ENCODE results near the gene CNBD2.
"Not testable (repeated sequence)": the region's sequence is repeated elsewhere in the genome, so short reads cannot be mapped to it uniquely, and the experiment has no call there.

DNA sequence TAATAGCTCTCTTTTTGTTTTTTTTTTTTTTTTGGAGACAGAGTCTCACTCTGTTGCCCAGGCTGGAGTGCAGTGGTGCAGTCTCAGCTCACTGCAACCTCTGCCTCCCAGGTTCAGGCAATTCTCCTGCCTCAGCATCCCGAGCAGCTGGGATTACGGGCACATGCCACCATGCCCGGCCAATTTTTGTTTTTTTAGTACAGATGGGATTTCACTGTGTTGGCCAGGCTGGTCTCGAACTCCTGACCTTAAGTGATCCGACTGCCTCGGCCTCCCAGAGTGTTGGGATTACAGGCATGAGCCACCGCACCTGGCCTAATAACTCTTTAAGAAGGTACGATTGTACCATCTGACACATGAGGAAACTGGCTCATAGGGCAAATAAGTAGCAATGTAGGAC lies 28.1 kb downstream of the CNBD2 start:
- TF ChIP-seq, protein P1, sequence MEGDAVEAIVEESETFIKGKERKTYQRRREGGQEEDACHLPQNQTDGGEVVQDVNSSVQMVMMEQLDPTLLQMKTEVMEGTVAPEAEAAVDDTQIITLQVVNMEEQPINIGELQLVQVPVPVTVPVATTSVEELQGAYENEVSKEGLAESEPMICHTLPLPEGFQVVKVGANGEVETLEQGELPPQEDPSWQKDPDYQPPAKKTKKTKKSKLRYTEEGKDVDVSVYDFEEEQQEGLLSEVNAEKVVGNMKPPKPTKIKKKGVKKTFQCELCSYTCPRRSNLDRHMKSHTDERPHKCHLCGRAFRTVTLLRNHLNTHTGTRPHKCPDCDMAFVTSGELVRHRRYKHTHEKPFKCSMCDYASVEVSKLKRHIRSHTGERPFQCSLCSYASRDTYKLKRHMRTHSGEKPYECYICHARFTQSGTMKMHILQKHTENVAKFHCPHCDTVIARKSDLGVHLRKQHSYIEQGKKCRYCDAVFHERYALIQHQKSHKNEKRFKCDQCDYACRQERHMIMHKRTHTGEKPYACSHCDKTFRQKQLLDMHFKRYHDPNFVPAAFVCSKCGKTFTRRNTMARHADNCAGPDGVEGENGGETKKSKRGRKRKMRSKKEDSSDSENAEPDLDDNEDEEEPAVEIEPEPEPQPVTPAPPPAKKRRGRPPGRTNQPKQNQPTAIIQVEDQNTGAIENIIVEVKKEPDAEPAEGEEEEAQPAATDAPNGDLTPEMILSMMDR (IDR thresholded peaks at IDR 0.05), result not testable (repeated sequence)
- not testable (repeated sequence) for TF ChIP-seq POLR2A (IDR thresholded peaks at IDR 0.05)
